H1 (cell line): ENCODE results near the gene LRRC40.

ENCODE experiments used
- CHD2 ChIP-seq: IDR thresholded peaks from 2 replicates; pipeline ENCODE4 v1.6.1; 2012; ENCODE audit warnings: low read length, improper control_type of control experiment
- CREB1 ChIP-seq: IDR thresholded peaks from 2 replicates; pipeline ENCODE4 v1.6.1; 2012; ENCODE audit warnings: inconsistent platforms
- GABPA ChIP-seq: IDR thresholded peaks from 2 replicates; pipeline ENCODE4 v1.6.1; 2011; ENCODE audit warnings: mild to moderate bottlenecking, low read length, moderate library complexity, borderline replicate concordance; ENCODE audit not compliant: insufficient read depth
- HDAC6 ChIP-seq: IDR thresholded peaks from one replicate; pipeline ENCODE4 v1.7.1; 2012; ENCODE audit warnings: low read depth, mild to moderate bottlenecking, inconsistent platforms, low read length, moderate library complexity
- POLR2A ChIP-seq, 2 experiments: IDR thresholded peaks; 1 replicate in 1 of 2; 2 replicates in 1 of 2; pipeline ENCODE4 v1.6.1; 2011; ENCODE audit warnings: low read depth in 2 of 2, low read length in 2 of 2, mild to moderate bottlenecking in 2 of 2; ENCODE audit errors: control extremely low read depth in 1 of 2
- RAD21 ChIP-seq, 2 experiments: IDR thresholded peaks in 1 of 2; conservative IDR thresholded peaks in 1 of 2; 2 replicates each; pipeline ENCODE4 v1.6.1; 2011; ENCODE audit warnings: low read depth in 2 of 2, low read length in 2 of 2, improper control_type of control experiment in 1 of 2, inconsistent platforms in 1 of 2, mild to moderate bottlenecking in 1 of 2, moderate library complexity in 1 of 2
- RBBP5 ChIP-seq: IDR thresholded peaks from 2 replicates; pipeline ENCODE4 v1.7.1; 2012; ENCODE audit warnings: low read depth, mild to moderate bottlenecking, inconsistent platforms, low read length, moderate library complexity, borderline replicate concordance
- RXRA ChIP-seq: IDR thresholded peaks from 2 replicates; pipeline ENCODE4 v1.6.1; 2011; ENCODE audit warnings: low read depth, mild to moderate bottlenecking, low read length, moderate library complexity; ENCODE audit not compliant: insufficient read depth
- SP1 ChIP-seq: IDR thresholded peaks from 2 replicates; pipeline ENCODE4 v1.6.1; 2011; ENCODE audit warnings: low read depth, low read length
- TF ChIP-seq, protein P1 (sequence below), 3 experiments: IDR thresholded peaks; 1 replicate in 2 of 3; 2 replicates in 1 of 3; pipeline versions ENCODE4 v1.5.1 to v1.6.1; 2011; ENCODE audit warnings: low read length in 3 of 3, mild to moderate bottlenecking in 3 of 3, inconsistent platforms in 2 of 3, low read depth in 1 of 3, moderate library complexity in 1 of 3; ENCODE audit not compliant: insufficient read depth in 1 of 3; ENCODE audit errors: control extremely low read depth in 1 of 3

DNA sequence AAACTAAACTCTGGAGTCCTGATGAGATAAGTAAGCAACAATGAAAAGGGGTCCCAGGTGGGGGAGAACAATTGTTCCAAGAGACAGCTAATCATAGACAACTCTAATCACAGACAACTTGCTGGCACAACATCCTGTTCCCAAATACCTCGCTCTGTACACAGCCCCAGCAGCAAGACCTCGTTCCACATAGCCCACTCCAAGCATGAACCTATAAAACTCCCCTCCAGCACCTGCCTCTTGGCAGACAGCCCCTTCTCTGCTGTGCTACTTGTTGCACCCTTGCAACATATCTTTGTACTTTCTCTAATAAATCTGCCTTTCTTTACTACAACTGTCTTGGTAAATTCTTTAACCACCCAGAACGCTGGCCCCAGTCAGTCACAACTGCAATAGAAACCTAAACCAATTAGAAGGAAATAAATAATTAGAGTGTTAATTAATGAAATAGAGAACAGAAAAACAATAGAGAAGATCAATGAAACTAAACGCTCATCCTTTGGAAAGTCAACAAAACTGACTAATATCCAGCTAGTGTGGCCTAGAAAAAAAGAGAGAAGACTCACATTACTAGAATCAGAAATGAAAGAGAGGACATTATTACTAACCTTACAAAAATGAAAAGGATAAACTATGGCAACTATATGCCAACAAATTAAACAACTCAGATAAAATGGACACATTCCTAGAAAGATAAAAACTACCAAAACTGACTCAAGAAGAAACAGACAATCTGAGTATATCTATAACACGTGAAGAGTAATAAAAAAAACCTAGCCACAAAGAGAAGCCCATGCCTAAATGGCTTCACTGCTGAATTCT is 36.1 kb downstream of the LRRC40 start:
- no peak for TF ChIP-seq CREB1
- TF ChIP-seq, protein P1, sequence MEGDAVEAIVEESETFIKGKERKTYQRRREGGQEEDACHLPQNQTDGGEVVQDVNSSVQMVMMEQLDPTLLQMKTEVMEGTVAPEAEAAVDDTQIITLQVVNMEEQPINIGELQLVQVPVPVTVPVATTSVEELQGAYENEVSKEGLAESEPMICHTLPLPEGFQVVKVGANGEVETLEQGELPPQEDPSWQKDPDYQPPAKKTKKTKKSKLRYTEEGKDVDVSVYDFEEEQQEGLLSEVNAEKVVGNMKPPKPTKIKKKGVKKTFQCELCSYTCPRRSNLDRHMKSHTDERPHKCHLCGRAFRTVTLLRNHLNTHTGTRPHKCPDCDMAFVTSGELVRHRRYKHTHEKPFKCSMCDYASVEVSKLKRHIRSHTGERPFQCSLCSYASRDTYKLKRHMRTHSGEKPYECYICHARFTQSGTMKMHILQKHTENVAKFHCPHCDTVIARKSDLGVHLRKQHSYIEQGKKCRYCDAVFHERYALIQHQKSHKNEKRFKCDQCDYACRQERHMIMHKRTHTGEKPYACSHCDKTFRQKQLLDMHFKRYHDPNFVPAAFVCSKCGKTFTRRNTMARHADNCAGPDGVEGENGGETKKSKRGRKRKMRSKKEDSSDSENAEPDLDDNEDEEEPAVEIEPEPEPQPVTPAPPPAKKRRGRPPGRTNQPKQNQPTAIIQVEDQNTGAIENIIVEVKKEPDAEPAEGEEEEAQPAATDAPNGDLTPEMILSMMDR (IDR thresholded peaks at IDR 0.05; ENCODE audit: control extremely low read depth in 1 of 3, insufficient read depth in 1 of 3, low read depth in 1 of 3, low read length in 3 of 3), result no peak
- TF ChIP-seq GABPA, result no peak
- no peak for TF ChIP-seq RAD21 (IDR thresholded peaks at IDR 0.05 in 1 of 2, conservative IDR thresholded peaks at IDR 0.05 in 1 of 2; ENCODE audit: low read depth in 2 of 2, low read length in 2 of 2)
- TF ChIP-seq HDAC6, result no peak
- no peak for TF ChIP-seq CHD2
- TF ChIP-seq RBBP5, result no peak
- TF ChIP-seq SP1, result no peak
- TF ChIP-seq RXRA, result no peak
- TF ChIP-seq POLR2A (IDR thresholded peaks at IDR 0.05; ENCODE audit: control extremely low read depth in 1 of 2, low read depth in 2 of 2, low read length in 2 of 2), result no peak
